ENCODE results near the gene ARHGAP42. TPM values are rescaled to one million over a fixed set of nuclear protein-coding genes. Genes with fewer than 3 reads are reported as not detected.

Gene ARHGAP42
- total and polyA plus RNA-seq, 4 donors: 3.8 to 17.2 (median 12.0) TPM

GRCh38 chr11:100746448-100746847 is 59.4 kb downstream of the ARHGAP42 start:
- Histone ChIP-seq H3K9ac (ENCODE audit: low read depth in 1 of 2, low read length in 2 of 2) (no peak overlapping the region), H3K27me3 (ENCODE audit: control insufficient read depth in 4 of 4, insufficient read depth in 4 of 4, low read length in 3 of 4) (no peaks in the 10 kb centered on the region), H3K4me3 (ENCODE audit: low read depth in 1 of 3, low read length in 3 of 3) (no peak overlapping the region), H3K36me3 (ENCODE audit: control insufficient read depth in 4 of 4, insufficient read depth in 3 of 4, low read depth in 1 of 4, low read length in 3 of 4) (peaks cover 0 to 4% (median 2%) of the 10 kb centered on the region in 4 donors), H3K4me1 (ENCODE audit: control insufficient read depth in 4 of 4, insufficient read depth in 4 of 4, low read length in 3 of 4) (peaks cover 0 to 7% (median 2%) of the 10 kb centered on the region in 4 donors), H3K27ac (ENCODE audit: low read depth in 1 of 2, low read length in 2 of 2) (no peak overlapping the region), H3K9me3 (ENCODE audit: control insufficient read depth in 4 of 4, low read length in 3 of 4) (peaks cover 0 to 4% (median 1%) of the 10 kb centered on the region in 4 donors)
- TF ChIP-seq MAX (IDR thresholded peaks at IDR 0.05) (no peak), RAD21 (IDR thresholded peaks at IDR 0.05) (no peak), YY1 (IDR thresholded peaks at IDR 0.05) (no peak), ZBTB33 (IDR thresholded peaks at IDR 0.05) (no peak), JUND (IDR thresholded peaks at IDR 0.05) (no peak), FOXA1 (IDR thresholded peaks at IDR 0.05) (no peak), HNF4A (conservative IDR thresholded peaks at IDR 0.05) (no peak), RXRA (IDR thresholded peaks at IDR 0.05) (no peak), NR2F2 (IDR thresholded peaks at IDR 0.05) (no peak), EGR1 (IDR thresholded peaks at IDR 0.05; ENCODE audit: low read depth in 2 of 2) (no peak), REST (IDR thresholded peaks at IDR 0.05) (no peak)
- TF ChIP-seq, protein P1, sequence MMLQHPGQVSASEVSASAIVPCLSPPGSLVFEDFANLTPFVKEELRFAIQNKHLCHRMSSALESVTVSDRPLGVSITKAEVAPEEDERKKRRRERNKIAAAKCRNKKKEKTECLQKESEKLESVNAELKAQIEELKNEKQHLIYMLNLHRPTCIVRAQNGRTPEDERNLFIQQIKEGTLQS (IDR thresholded peaks at IDR 0.05): no peak
- WGBS: 95% methylated on average over 6 of the region's 6 CpGs
- DNase-seq (ENCODE audit: low spot score): no peak

GRCh38 chr11:100748153-100748552 is 61.1 kb downstream of the ARHGAP42 start:
- Histone ChIP-seq H3K27me3 (ENCODE audit: control insufficient read depth in 4 of 4, insufficient read depth in 4 of 4, low read length in 3 of 4) (no peaks in the 10 kb centered on the region), H3K36me3 (ENCODE audit: control insufficient read depth in 4 of 4, insufficient read depth in 3 of 4, low read depth in 1 of 4, low read length in 3 of 4) (peaks cover 0 to 4% (median 2%) of the 10 kb centered on the region in 4 donors), H3K9ac (ENCODE audit: low read depth in 1 of 2, low read length in 2 of 2) (no peak overlapping the region), H3K4me3 (ENCODE audit: low read depth in 1 of 3, low read length in 3 of 3) (no peak overlapping the region), H3K4me1 (ENCODE audit: control insufficient read depth in 4 of 4, insufficient read depth in 4 of 4, low read length in 3 of 4) (no peaks in the 10 kb centered on the region), H3K27ac (ENCODE audit: low read depth in 1 of 2, low read length in 2 of 2) (no peak overlapping the region), H3K9me3 (ENCODE audit: control insufficient read depth in 4 of 4, low read length in 3 of 4) (peaks cover 0 to 4% (median 1%) of the 10 kb centered on the region in 4 donors)
- TF ChIP-seq JUND (IDR thresholded peaks at IDR 0.05) (no peak), HNF4G (IDR thresholded peaks at IDR 0.05) (no peak), NR2F2 (IDR thresholded peaks at IDR 0.05) (no peak), GABPA (IDR thresholded peaks at IDR 0.05 in 1 of 2, conservative IDR thresholded peaks at IDR 0.05 in 1 of 2) (no peak), RAD21 (IDR thresholded peaks at IDR 0.05) (no peak), MAX (IDR thresholded peaks at IDR 0.05) (no peak), FOXA2 (IDR thresholded peaks at IDR 0.05) (no peak), FOXA1 (IDR thresholded peaks at IDR 0.05) (no peak), EGR1 (IDR thresholded peaks at IDR 0.05; ENCODE audit: low read depth in 2 of 2) (no peak), YY1 (IDR thresholded peaks at IDR 0.05) (no peak), HNF4A (conservative IDR thresholded peaks at IDR 0.05) (no peak), ZBTB33 (IDR thresholded peaks at IDR 0.05) (no peak), REST (IDR thresholded peaks at IDR 0.05) (no peak), RXRA (IDR thresholded peaks at IDR 0.05) (no peak)
- TF ChIP-seq, protein P1 (IDR thresholded peaks at IDR 0.05): no peak
- DNase-seq (ENCODE audit: low spot score): no peak
- 88% methylated on average over 4 of the region's 4 CpGs for WGBS

Measured in liver (tissue), 9 donors.